Ishikawa (cell line): ENCODE results near the gene C18orf63.

Experiments
- CEBPB ChIP-seq: IDR thresholded peaks from 2 replicates; pipeline ENCODE4 v1.6.1; 2012
- CREB1 ChIP-seq: IDR thresholded peaks from 2 replicates; pipeline ENCODE4 v1.6.1; 2012; ENCODE audit warnings: low read depth
- EGR1 ChIP-seq: IDR thresholded peaks from 2 replicates; pipeline ENCODE4 v1.6.1; 2012
- EP300 ChIP-seq: IDR thresholded peaks from 2 replicates; pipeline ENCODE4 v1.6.1; 2012; ENCODE audit warnings: borderline replicate concordance
- FOXM1 ChIP-seq: IDR thresholded peaks from 2 replicates; pipeline ENCODE4 v1.6.1; 2012; ENCODE audit warnings: low read depth, borderline replicate concordance
- MAX ChIP-seq: IDR thresholded peaks from 2 replicates; pipeline ENCODE4 v1.6.1; 2012
- NFIC ChIP-seq: IDR thresholded peaks from 2 replicates; pipeline ENCODE4 v1.6.1; 2012
- RAD21 ChIP-seq: IDR thresholded peaks from 2 replicates; pipeline ENCODE4 v1.6.1; 2012; ENCODE audit warnings: low read depth
- REST ChIP-seq: IDR thresholded peaks from 2 replicates; pipeline ENCODE4 v1.6.1; 2012; ENCODE audit warnings: low read depth, mild to moderate bottlenecking
- TAF1 ChIP-seq: IDR thresholded peaks from 2 replicates; pipeline ENCODE4 v1.6.1; 2012; ENCODE audit warnings: low read depth, mild to moderate bottlenecking
- TCF12 ChIP-seq: IDR thresholded peaks from 2 replicates; pipeline ENCODE4 v1.6.1; 2012; ENCODE audit warnings: low read depth
- TEAD4 ChIP-seq: IDR thresholded peaks from 2 replicates; pipeline ENCODE4 v1.6.1; 2012
- USF1 ChIP-seq: IDR thresholded peaks from 2 replicates; pipeline ENCODE4 v1.6.1; 2012
- YY1 ChIP-seq: IDR thresholded peaks from 2 replicates; pipeline ENCODE4 v1.6.1; 2012; ENCODE audit warnings: low read depth
- ZBTB7A ChIP-seq: IDR thresholded peaks from 2 replicates; pipeline ENCODE4 v1.6.1; 2012; ENCODE audit warnings: low read depth

Gene C18orf63

GRCh38 chr18:74277296-74277695 lies 38.3 kb upstream of the C18orf63 start:
- TF ChIP-seq CREB1: no peak
- no peak for TF ChIP-seq REST
- TF ChIP-seq YY1: no peak
- no peak for TF ChIP-seq EGR1
- TF ChIP-seq FOXM1: no peak
- TF ChIP-seq USF1: no peak
- no peak for TF ChIP-seq MAX
- TF ChIP-seq TCF12: no peak
- no peak for TF ChIP-seq NFIC
- no peak for TF ChIP-seq TEAD4
- no peak for TF ChIP-seq ZBTB7A
- TF ChIP-seq TAF1: no peak
- TF ChIP-seq CEBPB: no peak
- TF ChIP-seq RAD21: no peak
- TF ChIP-seq EP300: no peak

- TF ChIP-seq FOXM1 (no peak), TCF12 (no peak)
Observed at GRCh38 chr18:74278058-74278457, 37.6 kb upstream of the C18orf63 start.

GRCh38 chr18:74278983-74279382 lies 36.7 kb upstream of the C18orf63 start:
- TF ChIP-seq RAD21 (no peak), CEBPB (no peak), REST (no peak), YY1 (no peak), CREB1 (no peak), TCF12 (no peak), USF1 (no peak), EGR1 (no peak), ZBTB7A (no peak), EP300 (no peak), NFIC (no peak)

- TF ChIP-seq TCF12: no peak
- TF ChIP-seq TEAD4: no peak
- TF ChIP-seq EP300: no peak
Observed at GRCh38 chr18:74281011-74281979, 34.3 kb upstream of the C18orf63 start.

GRCh38 chr18:74281980-74282754 lies 33.5 kb upstream of the C18orf63 start:
- TF ChIP-seq TCF12: peak; percentile 43; the same call in 1 of the 2 replicates
- TF ChIP-seq EGR1: no peak
- TF ChIP-seq MAX: peak; percentile 55
- TF ChIP-seq EP300: peak; percentile 46; the same call in 1 of the 2 replicates
- peak; percentile 52; the same call in 1 of the 2 replicates for TF ChIP-seq NFIC
